Amygdala (tissue), 56 donors: ENCODE results near the gene MRPS2.

Experiments used
- DNase-seq, 56 donors: peaks; one replicate each; lab custom pipeline; 2025; lab: John Stamatoyannopoulos, UW

The MRPS2 gene

GRCh38 chr9:135551031-135551430 is 50.5 kb downstream of the MRPS2 start:
- no peak for DNase-seq

GRCh38 chr9:135551456-135551855 is 51.0 kb downstream of the MRPS2 start:
- no peak for DNase-seq

- DNase-seq = no peak
Observed at GRCh38 chr9:135552021-135552697, 51.7 kb downstream of the MRPS2 start.

DNA sequence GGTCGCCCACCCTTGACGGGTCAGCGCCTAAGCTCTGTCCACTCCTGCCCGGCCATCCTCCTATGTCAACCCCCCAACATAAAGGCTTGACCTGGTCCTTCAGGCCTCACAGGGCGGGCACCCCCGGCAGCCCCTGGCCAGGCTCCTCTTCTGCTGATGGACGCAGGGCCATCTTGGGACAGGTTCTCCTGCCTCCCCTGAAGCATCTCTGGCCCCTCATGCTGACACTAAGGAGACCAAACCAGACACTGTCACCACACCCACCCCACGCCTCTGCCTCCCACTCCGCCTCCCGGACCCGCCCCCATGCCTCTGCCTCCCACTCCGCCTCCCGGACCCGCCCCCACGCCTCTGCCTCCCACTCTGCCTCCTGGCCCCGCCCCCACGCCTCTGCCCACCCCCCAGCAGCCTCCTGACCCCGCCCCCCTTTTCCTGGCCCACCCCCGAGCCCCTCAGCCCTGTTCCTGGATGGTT is 52.3 kb downstream of the MRPS2 start:
- DNase-seq = no peak
